GM23248 (cell line): ENCODE measurements around the gene TXNRD2.

Experiments used
- EZH2 ChIP-seq: fragments of 200-600 bp; sonication (generic); IDR thresholded peaks from 2 replicates; pipeline ENCODE4 v1.6.1; 2018; ENCODE audit warnings: antibody characterized with exemption, mild to moderate bottlenecking; ENCODE audit not compliant: insufficient read depth, poor library complexity, severe bottlenecking
- EZH2phosphoT487 ChIP-seq: fragments of 200-600 bp; sonication (generic); IDR thresholded peaks from 2 replicates; pipeline ENCODE4 v1.6.1; 2018; ENCODE audit warnings: antibody characterized with exemption, moderate library complexity, mild to moderate bottlenecking, low read depth; ENCODE audit not compliant: insufficient read depth

DNA sequence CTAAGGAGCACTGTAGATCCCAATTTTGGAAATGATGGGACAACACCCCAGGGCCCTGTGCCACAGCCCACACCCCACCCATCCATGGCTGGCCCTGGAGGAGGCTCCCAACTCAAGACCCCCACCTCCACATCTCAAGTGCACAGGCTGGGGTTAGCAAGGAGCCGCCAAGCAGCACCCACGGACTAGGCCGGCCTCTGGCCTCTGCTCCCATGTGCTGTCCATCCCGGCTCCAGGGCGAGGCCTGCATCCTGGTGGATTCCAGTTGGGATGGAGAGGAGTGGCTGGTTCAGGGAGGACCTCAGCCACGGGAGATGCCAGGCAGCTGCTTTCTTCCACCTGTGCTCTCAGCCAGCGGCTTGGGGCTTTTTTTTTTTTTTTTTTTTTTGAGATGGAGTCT is 43.5 kb downstream of the TXNRD2 start:
- TF ChIP-seq EZH2: no peak
- TF ChIP-seq EZH2phosphoT487: no peak
